T47D (cell line): ENCODE results near the gene LMBRD1.

Experiments
- DNase-seq, 2 experiments: peaks; one replicate each; pipeline versions ENCODE4 v3.0.0 to v3.0.0-alpha.2; 2011 to 2012; ENCODE audit warnings: low read depth in 1 of 2, low spot score in 1 of 2
- JUND ChIP-seq: IDR thresholded peaks from 2 replicates; pipeline ENCODE4 v1.6.1; 2012; ENCODE audit warnings: low read depth
- in situ Hi-C: cut with HindIII; loops from 2 replicates; pipeline ENCODE4 v1.10.0; 2016; ENCODE audit warnings: low sequenced_read_pairs, low pct_unique_long_range_greater_than_20kb

Gene LMBRD1

DNA sequence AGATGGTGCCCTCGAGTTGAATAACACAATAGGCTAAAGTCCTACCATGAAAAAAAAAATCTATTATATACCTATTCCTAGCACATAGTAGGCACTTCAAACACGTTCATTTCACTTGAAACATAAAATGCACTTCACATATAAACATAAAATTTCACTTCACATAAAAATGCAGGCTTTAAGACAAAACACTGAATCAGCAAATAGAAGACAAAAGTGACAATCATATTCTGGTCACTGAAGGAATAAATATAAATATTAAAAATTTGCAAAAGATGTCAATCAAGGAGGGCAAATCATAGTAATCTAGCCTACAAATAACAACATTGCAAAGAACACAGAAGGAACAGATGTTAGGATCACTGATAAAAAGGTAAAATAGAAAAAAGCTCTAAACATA, 153.1 kb downstream of the LMBRD1 start:
- TF ChIP-seq JUND, result no peak
- in situ Hi-C loops, result no loop called here
- no peak for DNase-seq

- no peak for DNase-seq
- in situ Hi-C loops, result no loop called here
- TF ChIP-seq JUND, result no peak
Observed at GRCh38 chr6:69632932-69633331, 163.9 kb downstream of the LMBRD1 start.

- no peak for TF ChIP-seq JUND
- in situ Hi-C loops, result no loop called here
- no peak for DNase-seq
Observed at GRCh38 chr6:69631552-69632346, 165.1 kb downstream of the LMBRD1 start.

DNA sequence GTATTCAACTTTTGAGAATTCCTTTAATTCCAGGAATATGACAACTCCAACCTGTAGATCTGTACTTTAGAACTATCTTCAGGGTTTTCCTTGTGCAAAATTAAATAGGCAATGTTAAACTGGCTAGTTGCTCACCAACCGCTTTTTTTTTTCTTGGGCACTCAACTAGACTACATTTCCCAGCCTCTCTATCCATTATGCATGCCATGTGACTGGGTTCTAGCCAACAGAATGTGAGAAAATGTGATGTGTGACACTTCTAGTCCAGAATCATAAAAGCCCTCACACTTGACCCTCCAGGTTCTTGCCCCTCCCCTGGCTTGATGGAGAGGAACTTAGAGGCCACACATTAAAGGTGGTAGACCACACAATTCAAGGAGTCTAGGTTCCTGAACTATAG, 166.0 kb downstream of the LMBRD1 start:
- no peak for DNase-seq
- in situ Hi-C loops, result no loop called here

GRCh38 chr6:69627625-69628024, 169.2 kb downstream of the LMBRD1 start:
- in situ Hi-C loops, result no loop called here
- no peak for TF ChIP-seq JUND
- no peak for DNase-seq

More for the DNA sequence above, 166.0 kb downstream of the LMBRD1 start:
- no peak for TF ChIP-seq JUND

DNA sequence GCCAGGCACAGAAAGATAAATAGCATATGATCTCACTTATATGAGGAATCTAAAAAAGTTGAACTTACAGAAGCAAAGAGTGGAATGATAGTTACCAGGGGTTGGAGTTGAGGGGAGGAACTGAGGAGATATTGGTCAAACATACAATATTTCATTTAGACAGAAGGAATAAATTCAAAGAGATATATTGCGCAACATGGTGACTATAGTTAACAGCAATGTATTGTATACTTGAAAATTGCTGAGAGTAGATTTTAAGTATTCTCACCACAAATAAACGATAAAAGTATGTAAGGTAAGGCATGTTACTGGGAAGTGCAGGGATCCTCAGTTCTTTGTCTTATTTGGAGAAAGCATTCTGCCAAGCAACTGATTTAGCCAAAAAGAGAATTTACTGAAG, 171.9 kb downstream of the LMBRD1 start:
- TF ChIP-seq JUND, result no peak
- in situ Hi-C loops, result no loop called here
- no peak for DNase-seq
